Transverse colon (tissue), 4 donors: ENCODE results near the gene PERM1. TPM values are rescaled to one million over a fixed set of nuclear protein-coding genes. Genes with fewer than 3 reads are reported as not detected.

Experiments
- DNase-seq: peaks from one replicate; pipeline ENCODE4 v3.0.0-alpha.2; 2019
- H3K27ac ChIP-seq, 4 donors: fragments of 200-600 bp; sonication (generic); 2 replicates each; pipeline ENCODE4 v1.5.1; 2016 to 2018; ENCODE audit warnings: inconsistent platforms in 4 of 4
- H3K27me3 ChIP-seq: fragments of 200-600 bp; sonication (generic); 2 replicates; pipeline ENCODE4 v1.5.1; 2017; ENCODE audit warnings: inconsistent platforms
- H3K36me3 ChIP-seq, 4 donors: fragments of 200-600 bp; sonication (generic); 2 replicates each; pipeline ENCODE4 v1.5.1; 2017 to 2019; ENCODE audit warnings: inconsistent platforms in 4 of 4
- H3K4me1 ChIP-seq, 4 donors: fragments of 200-600 bp; sonication (generic); 2 replicates each; pipeline ENCODE4 v1.5.1; 2017 to 2020; ENCODE audit warnings: inconsistent platforms in 4 of 4
- H3K4me3 ChIP-seq, 4 donors: fragments of 200-600 bp; sonication (generic); 1 replicate in 1 of 4; 2 replicates in 3 of 4; pipeline versions ENCODE4 v1.5.1 to v1.6.1; 2017 to 2019; ENCODE audit warnings: inconsistent platforms in 4 of 4
- H3K9me3 ChIP-seq, 2 donors: fragments of 200-600 bp; sonication (generic); 2 replicates each; pipeline ENCODE4 v1.5.1; 2017 to 2019; ENCODE audit warnings: inconsistent platforms in 2 of 2
- CTCF ChIP-seq, 5 experiments: fragments of 200-600 bp in 3 of 5; fragments of 450-650 bp in 2 of 5; sonication (generic) in 3 of 5; IDR thresholded peaks; 1 replicate in 2 of 5; 2 replicates in 3 of 5; pipeline ENCODE4 v1.5.1; 2016 to 2017; ENCODE audit warnings: antibody characterized with exemption in 5 of 5, inconsistent platforms in 3 of 5, mild to moderate bottlenecking in 2 of 5, moderate library complexity in 1 of 5
- EP300 ChIP-seq: sonication (generic); formaldehyde crosslinking; IDR thresholded peaks from one replicate; pipeline ENCODE4 v1.6.1; 2017; ENCODE audit warnings: antibody characterized with exemption, low read depth
- POLR2A ChIP-seq: fragments of 450-650 bp; IDR thresholded peaks from one replicate; pipeline ENCODE4 v1.6.1; 2016; ENCODE audit warnings: antibody characterized with exemption, mild to moderate bottlenecking, moderate library complexity
- POLR2AphosphoS5 ChIP-seq, 3 donors: sonication (generic); formaldehyde crosslinking; IDR thresholded peaks; one replicate each; pipeline ENCODE4 v1.6.1; 2016; ENCODE audit warnings: antibody characterized with exemption in 3 of 3
- WGBS, 2 donors: methylation state at CpG; one replicate each; pipeline ENCODE4 v1.1.5; 2018; ENCODE audit warnings: low coverage in 1 of 2; 5-methylcytosine and 5-hydroxymethylcytosine counted together
- in situ Hi-C, 4 donors: fragments of 200-750 bp; cut with MboI; loops; one replicate each; pipeline versions ENCODE4 v1.15.0 to v1.15.1; 2017; ENCODE audit warnings: low sequenced_read_pairs in 3 of 4, low pct_ligation_motif_present in 1 of 4, low pct_unique_long_range_greater_than_20kb in 1 of 4
- intact Hi-C: fragments of 100-400 bp; cut with DNase I; formaldehyde crosslinking; loops from one replicate; pipeline ENCODE4 v1.15.1; 2023; ENCODE audit warnings: low total_unique reads
- total RNA-seq, 4 donors: library from RNA; depleted of rRNA; stranded (reverse); fragments of >200 nt; gene quantifications; one replicate each; pipeline ENCODE4 v1.1.0, GENCODE V29; 2016

PERM1 gene
- total RNA-seq, 4 donors from 2014 or later = 0.14 TPM; not detected in 3

- peaks cover 0 to 9% (median 7%) of the 10 kb centered on the region in 4 donors for H3K4me1 ChIP-seq
- DNase-seq = no peak
- no peaks in the 10 kb centered on the region for H3K9me3 ChIP-seq
- in situ Hi-C loops = no loop called here
- H3K27ac ChIP-seq = no peak overlapping the region
- peaks cover 61% of the 10 kb centered on the region for H3K27me3 ChIP-seq
- no peaks in the 10 kb centered on the region for H3K36me3 ChIP-seq
- 82% methylated on average over 28 of the region's 28 CpGs; no CpG with 5 or more reads in 1 of the 2 donors for WGBS, 2 donors
- no peak overlapping the region for H3K4me3 ChIP-seq
- intact Hi-C loops = no loop called here
- no peak for TF ChIP-seq EP300
- no peak for TF ChIP-seq POLR2AphosphoS5 (IDR thresholded peaks at IDR 0.05)
- no peak for TF ChIP-seq CTCF (IDR thresholded peaks at IDR 0.05)
- no peak for TF ChIP-seq POLR2A
Observed at GRCh38 chr1:973459-974292, 8.2 kb downstream of the PERM1 start.

- Histone ChIP-seq H3K27ac (no peak overlapping the region), H3K27me3 (peaks cover 68% of the 10 kb centered on the region)
- no peak for DNase-seq
Observed at GRCh38 chr1:972726-973458, 9.0 kb downstream of the PERM1 start.

GRCh38 chr1:971751-972506 is 10.0 kb downstream of the PERM1 start:
- peaks cover 5 to 14% (median 12%) of the 10 kb centered on the region in 4 donors for H3K4me1 ChIP-seq
- peaks cover 75% of the 10 kb centered on the region for H3K27me3 ChIP-seq
- no peak for TF ChIP-seq EP300
- in situ Hi-C loops = no loop called here
- H3K4me3 ChIP-seq = no peak overlapping the region
- H3K36me3 ChIP-seq = no peaks in the 10 kb centered on the region
- intact Hi-C loops = no loop called here
- no peaks in the 10 kb centered on the region for H3K9me3 ChIP-seq
- DNase-seq = no peak
- H3K27ac ChIP-seq = no peak overlapping the region
- WGBS, 2 donors = 73% methylated on average over 28 of the region's 34 CpGs; no CpG with 5 or more reads in 1 of the 2 donors

More at GRCh38 chr1:972726-973458, 9.0 kb downstream of the PERM1 start:
- peaks cover 0 to 9% (median 7%) of the 10 kb centered on the region in 4 donors for H3K4me1 ChIP-seq
- 75 to 81% methylated on average over 2 to 27 of the region's 28 CpGs for WGBS, 2 donors
- in situ Hi-C loops (no loop called here), intact Hi-C loops (no loop called here)
- H3K36me3 ChIP-seq = no peaks in the 10 kb centered on the region
- no peak overlapping the region for H3K4me3 ChIP-seq
- no peaks in the 10 kb centered on the region for H3K9me3 ChIP-seq
- TF ChIP-seq POLR2A (no peak), CTCF (IDR thresholded peaks at IDR 0.05) (no peak), EP300 (no peak), POLR2AphosphoS5 (IDR thresholded peaks at IDR 0.05) (no peak)

- Histone ChIP-seq H3K4me1 (peaks cover 8 to 16% (median 14%) of the 10 kb centered on the region in 4 donors), H3K27ac (no peak overlapping the region), H3K4me3 (no peak overlapping the region), H3K9me3 (no peaks in the 10 kb centered on the region), H3K27me3 (peaks cover 73% of the 10 kb centered on the region), H3K36me3 (no peaks in the 10 kb centered on the region)
- no peak for TF ChIP-seq POLR2A
- no peak for TF ChIP-seq EP300
- TF ChIP-seq CTCF (IDR thresholded peaks at IDR 0.05) = no peak
- intact Hi-C loops = no loop called here
- no peak for DNase-seq
- in situ Hi-C loops = no loop called here
- 49% methylated on average over 34 of the region's 42 CpGs; no CpG with 5 or more reads in 1 of the 2 donors for WGBS, 2 donors
Observed at GRCh38 chr1:970973-971730, 10.7 kb downstream of the PERM1 start.
